HAP-1 (cell line): Measurements from ENCODE around the gene MZB1.

ENCODE experiments used
- DNase-seq, 2 experiments: peaks; one replicate each; pipeline ENCODE4 v3.0.0-alpha.2; 2016 to 2020; ENCODE audit warnings: low spot score in 2 of 2
- H3K27me3 ChIP-seq: fragments of 250-450 bp; sonication (Bioruptor Pico); 2 replicates; pipeline ENCODE4 v1.5.1; 2020; ENCODE audit warnings: low read depth, mild to moderate bottlenecking, moderate library complexity
- H3K36me3 ChIP-seq: fragments of 250-450 bp; sonication (Bioruptor Pico); replicated peaks from 2 replicates; pipeline ENCODE4 v1.5.1; 2020; ENCODE audit warnings: mild to moderate bottlenecking
- H3K4me1 ChIP-seq: fragments of 250-450 bp; sonication (Bioruptor Pico); 2 replicates; pipeline ENCODE4 v1.5.1; 2020; ENCODE audit warnings: mild to moderate bottlenecking
- H3K4me3 ChIP-seq: fragments of 250-450 bp; sonication (Bioruptor Pico); 2 replicates; pipeline ENCODE4 v1.5.1; 2020; ENCODE audit warnings: mild to moderate bottlenecking, moderate library complexity
- H3K9me3 ChIP-seq: fragments of 250-450 bp; sonication (Bioruptor Pico); 2 replicates; pipeline ENCODE4 v1.5.1; 2020; ENCODE audit warnings: mild to moderate bottlenecking, moderate library complexity
- in situ Hi-C: fragments of 300-500 bp; cut with MboI; formaldehyde crosslinking; loops from 3 replicates; pipeline ENCODE4 v1.14.3; 2020; ENCODE audit warnings: low sequenced_read_pairs, inconsistent platforms, mixed read lengths

The MZB1 gene

GRCh38 chr5:139340051-139340450 lies 49.7 kb downstream of the MZB1 start:
- Histone ChIP-seq H3K4me1 (peaks cover 13% of the 10 kb centered on the region), H3K9me3 (no peaks in the 10 kb centered on the region), H3K27me3 (no peaks in the 10 kb centered on the region), H3K36me3 (0 out of 2 replicates have a peak, but pooled peaks cover 5% of the 10 kb centered on the region), H3K4me3 (no peak overlapping the region)
- no peak for DNase-seq
- in situ Hi-C loops, result no loop called here
